K562 (cell line): ENCODE results near the gene JUN. TPM values are rescaled to one million over a fixed set of nuclear protein-coding genes. Genes with fewer than 3 reads are reported as not detected.

Experiments used
- ATAC-seq: fragments of 200-7000 bp; cut with Tn5 transposase; 3 replicates; pipeline ENCODE4 v1.9.1; 2020; ENCODE audit warnings: moderate library complexity
- BruUV-seq: library from RNA; stranded (reverse); fragments of 400-500 nt; replicated peaks from 2 replicates; lab custom pipeline; 2021; lab: Mats Ljungman, UMichigan
- CTCF ChIA-PET: fragments of 300-600 bp; formaldehyde crosslinking; extraction: SDS; loops from one replicate; lab custom pipeline; 2021; ENCODE audit warnings: low intra/inter-chr PET ratio; lab: Yijun Ruan, JAX
- POLR2A ChIA-PET: fragments of 300-600, 350-650 bp; sonication (Branson Sonifier 250); formaldehyde crosslinking; extraction: SDS; loops from one replicate; lab custom pipeline; 2021; ENCODE audit warnings: antibody characterized with exemption, inconsistent platforms; lab: Yijun Ruan, JAX
- DNase-seq, 4 experiments: peaks; one replicate each; pipeline versions ENCODE4 v3.0.0 to v3.0.0-alpha.2; 2011 to 2018; ENCODE audit warnings: low spot score in 3 of 4, mixed read lengths in 3 of 4; ENCODE audit errors: extremely low read depth in 1 of 4
- FAIRE-seq: peaks from 2 replicates; lab custom pipeline; 2011; peaks lifted over from hg19 to GRCh38; lab: Jason Lieb, UNC
- H2AFZ ChIP-seq: 2 replicates; pipeline ENCODE4 v1.6.0; 2011; ENCODE audit warnings: low read depth, low read length, control low read depth, inconsistent platforms
- H3K27ac ChIP-seq: fragments of 200-600 bp; 3 replicates; pipeline ENCODE4 v1.8.0; 2011; ENCODE audit warnings: low read depth, mild to moderate bottlenecking, control low read depth, inconsistent platforms, low read length, moderate library complexity, mixed read lengths; ENCODE audit errors: extremely low read depth
- H3K27me3 ChIP-seq, 2 experiments: fragments of 300-600 bp in 1 of 2; 2 replicates in 1 of 2; 3 replicates in 1 of 2; pipeline versions ENCODE4 v1.6.0 to v1.8.0; 2011; ENCODE audit warnings: inconsistent platforms in 2 of 2, low read length in 2 of 2, mild to moderate bottlenecking in 1 of 2, mixed read lengths in 1 of 2, moderate library complexity in 1 of 2; ENCODE audit not compliant: control insufficient read depth in 2 of 2, insufficient read depth in 2 of 2
- H3K36me3 ChIP-seq: fragments of 300-600 bp; 3 replicates; pipeline ENCODE4 v1.8.0; 2011; ENCODE audit warnings: mild to moderate bottlenecking, low read length, inconsistent platforms; ENCODE audit not compliant: control insufficient read depth, insufficient read depth
- H3K4me1 ChIP-seq, 2 experiments: fragments of 200-600 bp in 1 of 2; replicated peaks in 1 of 2; 2 replicates in 1 of 2; 3 replicates in 1 of 2; pipeline versions ENCODE4 v1.5.1 to v1.8.0; 2011; ENCODE audit warnings: inconsistent platforms in 2 of 2, low read length in 2 of 2, mild to moderate bottlenecking in 1 of 2, mixed read lengths in 1 of 2, moderate library complexity in 1 of 2; ENCODE audit not compliant: control insufficient read depth in 2 of 2, insufficient read depth in 2 of 2
- H3K4me2 ChIP-seq: 2 replicates; pipeline ENCODE4 v1.6.1; 2011; ENCODE audit warnings: low read length, control low read depth, inconsistent platforms, mixed read lengths; ENCODE audit not compliant: insufficient read depth
- H3K4me3 ChIP-seq: fragments of 200-600 bp; sonication (generic), shearing (Covaris generic); 2 replicates; pipeline ENCODE4 v1.5.1; 2016; ENCODE audit warnings: control low read depth, inconsistent platforms
- H3K79me2 ChIP-seq: fragments of 200-600 bp; 3 replicates; pipeline ENCODE4 v1.8.0; 2011; ENCODE audit warnings: low read length, inconsistent platforms; ENCODE audit not compliant: control insufficient read depth, insufficient read depth
- H3K9ac ChIP-seq, 2 experiments: 2 replicates each; pipeline versions ENCODE4 v1.6.0 to v1.6.1; 2011; ENCODE audit warnings: low read depth in 2 of 2, low read length in 2 of 2, control low read depth in 1 of 2, inconsistent platforms in 1 of 2, mild to moderate bottlenecking in 1 of 2, mixed read lengths in 1 of 2; ENCODE audit not compliant: insufficient read depth in 1 of 2
- H3K9me1 ChIP-seq: one replicate; pipeline ENCODE4 v1.6.0; 2011; ENCODE audit warnings: inconsistent platforms, mild to moderate bottlenecking, low read length, moderate library complexity; ENCODE audit not compliant: control insufficient read depth, insufficient read depth
- H3K9me3 ChIP-seq: replicated peaks from 2 replicates; pipeline ENCODE4 v1.5.1; 2011; ENCODE audit warnings: low read depth, low read length, inconsistent platforms; ENCODE audit not compliant: control insufficient read depth, insufficient read depth
- H4K20me1 ChIP-seq: replicated peaks from 2 replicates; pipeline ENCODE4 v1.6.1; 2011; ENCODE audit warnings: low read length, inconsistent platforms, mixed read lengths; ENCODE audit not compliant: control insufficient read depth, insufficient read depth
- CREB1 ChIP-seq, 2 experiments: sonication (generic) in 1 of 2; formaldehyde crosslinking in 1 of 2; IDR thresholded peaks; 2 replicates each; pipeline versions ENCODE4 v1.6.1 to v1.8.0; 2012 to 2022; ENCODE audit warnings: inconsistent platforms in 1 of 2, mild to moderate bottlenecking in 1 of 2, missing genetic modification reagents in 1 of 2, moderate library complexity in 1 of 2
- FOS ChIP-seq: IDR thresholded peaks from 3 replicates; pipeline ENCODE4 v1.6.1; 2011; ENCODE audit not compliant: insufficient read length; ENCODE audit errors: extremely low read depth
- HNRNPUL1 ChIP-seq: fragments of 200-400 bp; formaldehyde crosslinking; IDR thresholded peaks from 2 replicates; pipeline ENCODE4 v1.6.1; 2017; ENCODE audit warnings: low read length
- MTA3 ChIP-seq: fragments of 450-650 bp; formaldehyde crosslinking; IDR thresholded peaks from 2 replicates; pipeline ENCODE4 v1.6.1; 2017; ENCODE audit warnings: mild to moderate bottlenecking, borderline replicate concordance
- PHF21A ChIP-seq: fragments of 450-650 bp; IDR thresholded peaks from 2 replicates; pipeline ENCODE4 v1.6.1; 2017; ENCODE audit warnings: low read depth, borderline replicate concordance
- POLR2AphosphoS2 ChIP-seq: IDR thresholded peaks from 2 replicates; pipeline ENCODE4 v1.6.1; 2012; ENCODE audit warnings: low read length, improper control_type of control experiment
- SIRT6 ChIP-seq: IDR thresholded peaks from one replicate; pipeline ENCODE4 v1.6.1; 2012; ENCODE audit warnings: low read depth, mild to moderate bottlenecking, control low read depth, inconsistent platforms, low read length, moderate library complexity
- ZFP1 ChIP-seq: fragments of 450-650 bp; formaldehyde crosslinking; IDR thresholded peaks from 2 replicates; pipeline ENCODE4 v1.4.0; 2020; ENCODE audit warnings: mild to moderate bottlenecking, mixed read lengths
- ZNF507 ChIP-seq: conservative IDR thresholded peaks from 2 replicates; pipeline ENCODE4 v1.6.1; 2017; ENCODE audit warnings: missing genetic modification characterization, missing compliant biosample characterization
- WGBS: fragments of 100-300 bp; shearing (Covaris generic); methylation state at CpG from one replicate; pipeline ENCODE4 v1.1.6; 2016; ENCODE audit warnings: low coverage, mixed read lengths; ENCODE audit not compliant: insufficient coverage; ENCODE audit errors: missing lambda C conversion rate; 5-methylcytosine and 5-hydroxymethylcytosine counted together
- in situ Hi-C: fragments of 300-500 bp; cut with MboI; formaldehyde crosslinking; loops from 4 replicates; pipeline ENCODE4 v1.15.0; 2018; ENCODE audit warnings: inconsistent platforms, mixed read lengths
- intact Hi-C: fragments of 100-400 bp; cut with micrococcal nuclease; formaldehyde crosslinking; loops from 2 replicates; pipeline ENCODE4 v1.14.2; 2022
- polyA plus RNA-seq, 8 experiments: library from polyadenylated mRNA; depleted of rRNA in 4 of 8; stranded (reverse) in 5 of 8; unstranded in 3 of 8; fragments of >200 nt; fragmentation: Nextera tagmentation in 2 of 8; fragmentation: Illumina TruSeq in 1 of 8; extraction: Ambion mirVana in 2 of 8; extraction: Trizol in 1 of 8; gene quantifications; 2 replicates each; pipeline versions ENCODE4 v1.2.1 to v1.2.3, GENCODE V29; 2011 to 2014; ENCODE audit warnings: inconsistent platforms in 1 of 8, missing spikeins in 1 of 8
- total RNA-seq, 7 experiments: library from RNA; depleted of rRNA in 6 of 7; stranded (reverse); fragments of >200 nt in 6 of 7; fragmentation: Illumina TruSeq in 2 of 7; extraction: Trizol in 2 of 7; gene quantifications; 2 replicates each; pipeline versions ENCODE4 v1.2.1 to v1.2.3, GENCODE V29; 2011 to 2021; ENCODE audit warnings: low replicate concordance in 1 of 7
- TF ChIP-seq, protein P1 (sequence below): fragments of 450-650 bp; IDR thresholded peaks from 2 replicates; pipeline ENCODE4 v1.6.1; 2016; ENCODE audit warnings: mild to moderate bottlenecking, moderate library complexity

JUN gene
- total and polyA plus RNA-seq, 9 of the 15 experiments (the other 6 are each of a cell fraction or from before 2014, with no cell fraction given) = 0.32 to 23.4 (median 4.0) TPM

DNA sequence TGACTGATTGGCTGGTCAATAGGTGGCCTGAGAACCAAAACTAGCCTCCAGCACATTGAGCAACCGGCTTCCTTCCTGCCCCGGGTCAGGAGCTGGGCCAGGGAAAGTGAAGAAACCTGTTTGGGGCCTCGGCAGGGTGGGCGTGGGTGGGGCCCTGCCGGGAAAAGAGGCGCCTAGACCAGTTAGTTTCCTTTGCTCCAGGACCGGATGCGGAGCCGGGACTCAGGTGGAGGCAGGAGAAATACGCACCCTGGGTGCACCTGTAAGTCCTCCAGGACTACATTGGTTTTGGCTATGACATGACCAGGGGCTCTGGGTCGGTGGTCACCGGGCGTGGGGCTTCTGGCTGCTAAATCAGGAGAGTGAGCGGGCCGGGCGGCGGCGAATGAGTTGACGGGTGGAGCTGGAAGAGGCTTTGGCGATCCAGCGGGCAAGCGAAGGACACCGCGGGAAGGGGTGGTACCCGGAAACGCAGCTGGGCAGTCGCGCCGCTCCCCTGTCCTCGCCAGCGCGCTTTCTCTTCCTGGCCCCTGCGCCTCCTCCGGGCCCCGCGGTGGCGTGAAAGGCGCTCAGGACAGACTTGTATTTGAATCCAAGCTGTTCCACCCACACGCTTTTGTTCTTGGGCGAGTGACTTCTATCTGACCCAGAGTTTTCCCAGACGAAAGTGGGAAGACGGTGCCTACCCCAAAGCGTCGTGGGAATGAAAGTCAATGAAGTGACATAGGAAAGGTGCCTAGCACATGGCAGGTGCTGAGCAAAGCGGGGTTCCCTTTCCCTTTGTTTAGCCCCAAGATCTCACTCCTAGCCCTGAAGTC lies 30.6 kb upstream of the JUN start:
- no TSS peak for BruUV-seq
- in situ Hi-C loops = no loop called here
- POLR2A ChIA-PET = interaction anchor here (0.7 kb wide), 1 partner anchor 168 kb away, joined by 3 read pairs; no protein-coding TSS in a partner anchor
- TF ChIP-seq FOS (no peak), CREB1 (IDR thresholded peaks at IDR 0.05) (no peak), CREB1 (CRISPR knock-in tag; IDR thresholded peaks at IDR 0.05) (peak; percentile 9; the same call in 1 of the 2 replicates), SIRT6 (no peak), ZFP1 (CRISPR knock-in tag) (no peak), HNRNPUL1 (no peak), PHF21A (no peak), POLR2AphosphoS2 (no peak), ZNF507 (tag) (no peak), MTA3 (no peak)
- TF ChIP-seq, protein P1, sequence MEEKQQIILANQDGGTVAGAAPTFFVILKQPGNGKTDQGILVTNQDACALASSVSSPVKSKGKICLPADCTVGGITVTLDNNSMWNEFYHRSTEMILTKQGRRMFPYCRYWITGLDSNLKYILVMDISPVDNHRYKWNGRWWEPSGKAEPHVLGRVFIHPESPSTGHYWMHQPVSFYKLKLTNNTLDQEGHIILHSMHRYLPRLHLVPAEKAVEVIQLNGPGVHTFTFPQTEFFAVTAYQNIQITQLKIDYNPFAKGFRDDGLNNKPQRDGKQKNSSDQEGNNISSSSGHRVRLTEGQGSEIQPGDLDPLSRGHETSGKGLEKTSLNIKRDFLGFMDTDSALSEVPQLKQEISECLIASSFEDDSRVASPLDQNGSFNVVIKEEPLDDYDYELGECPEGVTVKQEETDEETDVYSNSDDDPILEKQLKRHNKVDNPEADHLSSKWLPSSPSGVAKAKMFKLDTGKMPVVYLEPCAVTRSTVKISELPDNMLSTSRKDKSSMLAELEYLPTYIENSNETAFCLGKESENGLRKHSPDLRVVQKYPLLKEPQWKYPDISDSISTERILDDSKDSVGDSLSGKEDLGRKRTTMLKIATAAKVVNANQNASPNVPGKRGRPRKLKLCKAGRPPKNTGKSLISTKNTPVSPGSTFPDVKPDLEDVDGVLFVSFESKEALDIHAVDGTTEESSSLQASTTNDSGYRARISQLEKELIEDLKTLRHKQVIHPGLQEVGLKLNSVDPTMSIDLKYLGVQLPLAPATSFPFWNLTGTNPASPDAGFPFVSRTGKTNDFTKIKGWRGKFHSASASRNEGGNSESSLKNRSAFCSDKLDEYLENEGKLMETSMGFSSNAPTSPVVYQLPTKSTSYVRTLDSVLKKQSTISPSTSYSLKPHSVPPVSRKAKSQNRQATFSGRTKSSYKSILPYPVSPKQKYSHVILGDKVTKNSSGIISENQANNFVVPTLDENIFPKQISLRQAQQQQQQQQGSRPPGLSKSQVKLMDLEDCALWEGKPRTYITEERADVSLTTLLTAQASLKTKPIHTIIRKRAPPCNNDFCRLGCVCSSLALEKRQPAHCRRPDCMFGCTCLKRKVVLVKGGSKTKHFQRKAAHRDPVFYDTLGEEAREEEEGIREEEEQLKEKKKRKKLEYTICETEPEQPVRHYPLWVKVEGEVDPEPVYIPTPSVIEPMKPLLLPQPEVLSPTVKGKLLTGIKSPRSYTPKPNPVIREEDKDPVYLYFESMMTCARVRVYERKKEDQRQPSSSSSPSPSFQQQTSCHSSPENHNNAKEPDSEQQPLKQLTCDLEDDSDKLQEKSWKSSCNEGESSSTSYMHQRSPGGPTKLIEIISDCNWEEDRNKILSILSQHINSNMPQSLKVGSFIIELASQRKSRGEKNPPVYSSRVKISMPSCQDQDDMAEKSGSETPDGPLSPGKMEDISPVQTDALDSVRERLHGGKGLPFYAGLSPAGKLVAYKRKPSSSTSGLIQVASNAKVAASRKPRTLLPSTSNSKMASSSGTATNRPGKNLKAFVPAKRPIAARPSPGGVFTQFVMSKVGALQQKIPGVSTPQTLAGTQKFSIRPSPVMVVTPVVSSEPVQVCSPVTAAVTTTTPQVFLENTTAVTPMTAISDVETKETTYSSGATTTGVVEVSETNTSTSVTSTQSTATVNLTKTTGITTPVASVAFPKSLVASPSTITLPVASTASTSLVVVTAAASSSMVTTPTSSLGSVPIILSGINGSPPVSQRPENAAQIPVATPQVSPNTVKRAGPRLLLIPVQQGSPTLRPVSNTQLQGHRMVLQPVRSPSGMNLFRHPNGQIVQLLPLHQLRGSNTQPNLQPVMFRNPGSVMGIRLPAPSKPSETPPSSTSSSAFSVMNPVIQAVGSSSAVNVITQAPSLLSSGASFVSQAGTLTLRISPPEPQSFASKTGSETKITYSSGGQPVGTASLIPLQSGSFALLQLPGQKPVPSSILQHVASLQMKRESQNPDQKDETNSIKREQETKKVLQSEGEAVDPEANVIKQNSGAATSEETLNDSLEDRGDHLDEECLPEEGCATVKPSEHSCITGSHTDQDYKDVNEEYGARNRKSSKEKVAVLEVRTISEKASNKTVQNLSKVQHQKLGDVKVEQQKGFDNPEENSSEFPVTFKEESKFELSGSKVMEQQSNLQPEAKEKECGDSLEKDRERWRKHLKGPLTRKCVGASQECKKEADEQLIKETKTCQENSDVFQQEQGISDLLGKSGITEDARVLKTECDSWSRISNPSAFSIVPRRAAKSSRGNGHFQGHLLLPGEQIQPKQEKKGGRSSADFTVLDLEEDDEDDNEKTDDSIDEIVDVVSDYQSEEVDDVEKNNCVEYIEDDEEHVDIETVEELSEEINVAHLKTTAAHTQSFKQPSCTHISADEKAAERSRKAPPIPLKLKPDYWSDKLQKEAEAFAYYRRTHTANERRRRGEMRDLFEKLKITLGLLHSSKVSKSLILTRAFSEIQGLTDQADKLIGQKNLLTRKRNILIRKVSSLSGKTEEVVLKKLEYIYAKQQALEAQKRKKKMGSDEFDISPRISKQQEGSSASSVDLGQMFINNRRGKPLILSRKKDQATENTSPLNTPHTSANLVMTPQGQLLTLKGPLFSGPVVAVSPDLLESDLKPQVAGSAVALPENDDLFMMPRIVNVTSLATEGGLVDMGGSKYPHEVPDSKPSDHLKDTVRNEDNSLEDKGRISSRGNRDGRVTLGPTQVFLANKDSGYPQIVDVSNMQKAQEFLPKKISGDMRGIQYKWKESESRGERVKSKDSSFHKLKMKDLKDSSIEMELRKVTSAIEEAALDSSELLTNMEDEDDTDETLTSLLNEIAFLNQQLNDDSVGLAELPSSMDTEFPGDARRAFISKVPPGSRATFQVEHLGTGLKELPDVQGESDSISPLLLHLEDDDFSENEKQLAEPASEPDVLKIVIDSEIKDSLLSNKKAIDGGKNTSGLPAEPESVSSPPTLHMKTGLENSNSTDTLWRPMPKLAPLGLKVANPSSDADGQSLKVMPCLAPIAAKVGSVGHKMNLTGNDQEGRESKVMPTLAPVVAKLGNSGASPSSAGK = peak; percentile 68; the same call in 1 of the 2 replicates

More for the DNA sequence above, 30.6 kb upstream of the JUN start:
- ATAC-seq = no peak
- H3K4me2 ChIP-seq = peak overlapping the region; percentile 76
- H3K9ac ChIP-seq = peak overlapping the region; percentile 89 to 91; a peak in 3 of 4 replicates
- no peak overlapping the region for H3K4me3 ChIP-seq
- H3K9me1 ChIP-seq = no peaks in the 10 kb centered on the region
- WGBS = 93% methylated on average over 33 of the region's 45 CpGs
- no peaks in the 10 kb centered on the region; the same call in 1 of the 2 replicates for H3K9me3 ChIP-seq
- peak overlapping the region; percentile 98 for H2AFZ ChIP-seq
- CTCF ChIA-PET = no interaction called here
- H3K27me3 ChIP-seq = no peaks in the 10 kb centered on the region
- no peaks in the 10 kb centered on the region for H4K20me1 ChIP-seq
- peak in 2 of 4 experiments; percentile 13 to 14 for DNase-seq
- H3K4me1 ChIP-seq = peaks cover 16 to 27% of the 10 kb centered on the region in 2 experiments
- H3K79me2 ChIP-seq = no peaks in the 10 kb centered on the region
- no peaks in the 10 kb centered on the region for H3K36me3 ChIP-seq
- peak overlapping the region; percentile 93 for H3K27ac ChIP-seq
- no peak for FAIRE-seq
- intact Hi-C loops = loop anchor here (1.0 kb wide), 2 partner anchors 30 to 69 kb away; partner anchors contain the start of gene JUN
